Measurements from ENCODE around the gene BRIP1. TPM values are rescaled to one million over a fixed set of nuclear protein-coding genes. Genes with fewer than 3 reads are reported as not detected.

BRIP1 gene
- total and polyA plus RNA-seq, 4 donors, result 0.21 to 4.3 (median 0.82) TPM

GRCh38 chr17:61793565-61793964, 69.8 kb downstream of the BRIP1 start:
- Histone ChIP-seq H3K27me3 (ENCODE audit: control insufficient read depth in 3 of 3, insufficient read depth in 3 of 3, low read length in 2 of 3) (no peaks in the 10 kb centered on the region), H3K36me3 (ENCODE audit: control insufficient read depth in 4 of 4, insufficient read depth in 4 of 4, low read length in 4 of 4) (no peaks in the 10 kb centered on the region), H3K9me3 (ENCODE audit: control insufficient read depth in 4 of 4, insufficient read depth in 3 of 4, low read length in 3 of 4) (no peaks in the 10 kb centered on the region), H3K27ac (ENCODE audit: low read depth in 1 of 2, low read length in 1 of 2) (no peak overlapping the region), H3K4me1 (ENCODE audit: control insufficient read depth in 5 of 5, insufficient read depth in 5 of 5, low read length in 5 of 5) (no peaks in the 10 kb centered on the region), H3K4me3 (no peak overlapping the region), H3K9ac (ENCODE audit: insufficient read depth in 1 of 2, low read length in 2 of 2) (no peak overlapping the region)
- 97 to 99% methylated on average over 3 of the region's 3 CpGs for WGBS, 2 donors
- no peak for TF ChIP-seq CTCF (IDR thresholded peaks at IDR 0.05; ENCODE audit: control extremely low read depth, extremely low read depth)
- DNase-seq, result no peak
- ATAC-seq (ENCODE audit: insufficient read depth, low FRiP score), result no peak

GRCh38 chr17:61789872-61790271, 73.5 kb downstream of the BRIP1 start:
- Histone ChIP-seq H3K9me3 (ENCODE audit: control insufficient read depth in 4 of 4, insufficient read depth in 3 of 4, low read length in 3 of 4) (no peaks in the 10 kb centered on the region), H3K4me3 (no peak overlapping the region), H3K9ac (ENCODE audit: insufficient read depth in 1 of 2, low read length in 2 of 2) (no peak overlapping the region), H3K36me3 (ENCODE audit: control insufficient read depth in 4 of 4, insufficient read depth in 4 of 4, low read length in 4 of 4) (no peaks in the 10 kb centered on the region), H3K4me1 (ENCODE audit: control insufficient read depth in 5 of 5, insufficient read depth in 5 of 5, low read length in 5 of 5) (no peaks in the 10 kb centered on the region), H3K27me3 (ENCODE audit: control insufficient read depth in 3 of 3, insufficient read depth in 3 of 3, low read length in 2 of 3) (no peaks in the 10 kb centered on the region), H3K27ac (ENCODE audit: low read depth in 1 of 2, low read length in 1 of 2) (no peak overlapping the region)
- no peak for TF ChIP-seq CTCF (IDR thresholded peaks at IDR 0.05; ENCODE audit: control extremely low read depth, extremely low read depth)
- DNase-seq, result no peak
- no peak for ATAC-seq (ENCODE audit: insufficient read depth, low FRiP score)

- Histone ChIP-seq H3K27me3 (ENCODE audit: control insufficient read depth in 3 of 3, insufficient read depth in 3 of 3, low read length in 2 of 3) (no peaks in the 10 kb centered on the region), H3K27ac (ENCODE audit: low read depth in 1 of 2, low read length in 1 of 2) (no peak overlapping the region), H3K36me3 (ENCODE audit: control insufficient read depth in 4 of 4, insufficient read depth in 4 of 4, low read length in 4 of 4) (no peaks in the 10 kb centered on the region), H3K9me3 (ENCODE audit: control insufficient read depth in 4 of 4, insufficient read depth in 3 of 4, low read length in 3 of 4) (no peaks in the 10 kb centered on the region), H3K4me1 (ENCODE audit: control insufficient read depth in 5 of 5, insufficient read depth in 5 of 5, low read length in 5 of 5) (no peaks in the 10 kb centered on the region), H3K4me3 (no peak overlapping the region), H3K9ac (ENCODE audit: insufficient read depth in 1 of 2, low read length in 2 of 2) (no peak overlapping the region)
- TF ChIP-seq CTCF (IDR thresholded peaks at IDR 0.05; ENCODE audit: control extremely low read depth, extremely low read depth), result no peak
- ATAC-seq (ENCODE audit: insufficient read depth, low FRiP score), result no peak
- 89 to 90% methylated on average over 5 of the region's 5 CpGs for WGBS, 2 donors
- no peak for DNase-seq
Measured at GRCh38 chr17:61786088-61786487, 77.2 kb downstream of the BRIP1 start.

GRCh38 chr17:61784510-61784909, 78.8 kb downstream of the BRIP1 start:
- H3K27me3 ChIP-seq (ENCODE audit: control insufficient read depth in 3 of 3, insufficient read depth in 3 of 3, low read length in 2 of 3), result no peaks in the 10 kb centered on the region
- 96 to 98% methylated on average over 4 of the region's 4 CpGs for WGBS, 2 donors
- DNase-seq (no peak), ATAC-seq (ENCODE audit: insufficient read depth, low FRiP score) (no peak)
- H3K9ac ChIP-seq (ENCODE audit: insufficient read depth in 1 of 2, low read length in 2 of 2), result no peak overlapping the region
- no peaks in the 10 kb centered on the region for H3K9me3 ChIP-seq (ENCODE audit: control insufficient read depth in 4 of 4, insufficient read depth in 3 of 4, low read length in 3 of 4)
- no peak overlapping the region for H3K4me3 ChIP-seq
- H3K27ac ChIP-seq (ENCODE audit: low read depth in 1 of 2, low read length in 1 of 2), result no peak overlapping the region
- no peaks in the 10 kb centered on the region for H3K4me1 ChIP-seq (ENCODE audit: control insufficient read depth in 5 of 5, insufficient read depth in 5 of 5, low read length in 5 of 5)
- no peak for TF ChIP-seq CTCF (IDR thresholded peaks at IDR 0.05; ENCODE audit: control extremely low read depth, extremely low read depth)
- H3K36me3 ChIP-seq (ENCODE audit: control insufficient read depth in 4 of 4, insufficient read depth in 4 of 4, low read length in 4 of 4), result no peaks in the 10 kb centered on the region

Data from lung (tissue), 12 donors.